Ovary (tissue), 9 donors: ENCODE measurements around the gene ENKUR. TPM values are rescaled to one million over a fixed set of nuclear protein-coding genes. Genes with fewer than 3 reads are reported as not detected.

Experiments
- DNase-seq, 5 donors: peaks; one replicate each; pipeline ENCODE4 v3.0.0-alpha.2; 2019 to 2020
- H3K27ac ChIP-seq, 2 donors: fragments of 200-600 bp; one replicate each; pipeline versions ENCODE4 v1.5.1 to v1.8.0; 2019 to 2022
- H3K27me3 ChIP-seq: fragments of 200-600 bp; one replicate; pipeline ENCODE4 v1.8.0; 2022
- H3K36me3 ChIP-seq: fragments of 200-600 bp; sonication (generic); one replicate; pipeline ENCODE4 v1.5.1; 2019
- H3K4me1 ChIP-seq: one replicate; pipeline ENCODE4 v1.8.1; 2013; ENCODE audit warnings: mild to moderate bottlenecking, moderate library complexity; ENCODE audit not compliant: insufficient read depth
- H3K4me3 ChIP-seq: fragments of 200-600 bp; sonication (generic); one replicate; pipeline ENCODE4 v1.5.1; 2017
- H3K9me3 ChIP-seq, 2 donors: fragments of 200-600 bp in 1 of 2; sonication (generic) in 1 of 2; one replicate each; pipeline versions ENCODE4 v1.5.1 to v1.8.1; 2013 to 2019; ENCODE audit warnings: mild to moderate bottlenecking in 1 of 2, moderate library complexity in 1 of 2
- EP300 ChIP-seq: sonication (generic); formaldehyde crosslinking; IDR thresholded peaks from one replicate; pipeline ENCODE4 v1.6.1; 2017; ENCODE audit warnings: antibody characterized with exemption
- POLR2A ChIP-seq: fragments of 450-650 bp; IDR thresholded peaks from one replicate; pipeline ENCODE4 v1.6.1; 2017; ENCODE audit warnings: antibody characterized with exemption, mild to moderate bottlenecking, moderate library complexity
- WGBS, 3 donors: extraction: QIAGEN DNeasy Blood & Tissue Kit in 1 of 3; methylation state at CpG; one replicate each; pipeline versions ENCODE4 v1.1.5 to v1.1.7; 2013 to 2017; 5-methylcytosine and 5-hydroxymethylcytosine counted together
- intact Hi-C, 4 donors: fragments of 100-400 bp; cut with DNase I; formaldehyde crosslinking; loops; one replicate each; pipeline versions ENCODE4 v1.11.0 to v1.15.1; 2022 to 2023
- polyA plus RNA-seq, 2 donors: library from polyadenylated mRNA; stranded (reverse); fragments of 200-250 nt in 1 of 2; fragments of 350-450 nt in 1 of 2; fragmentation: Illumina TruSeq in 1 of 2; extraction: RNeasy Lipid Tissue Mini Kit (QIAGEN cat#74804) in 1 of 2; gene quantifications; one replicate each; pipeline ENCODE4 v1.2.3, GENCODE V29; 2013 to 2014
- total RNA-seq, 7 donors: library from RNA; depleted of rRNA in 2 of 7; stranded (reverse); fragments of >200 nt in 2 of 7; fragmentation: NEBNext Ultra II Directional in 3 of 7; extraction: Animal tissue kit (Norgen Biotek cat#: 25700) in 3 of 7; gene quantifications; one replicate each; pipeline versions ENCODE4 v1.1.0 to v1.2.4, GENCODE V29; 2016 to 2023
- TF ChIP-seq, protein P1 (sequence below), 3 donors: fragments of 450-650 bp in 2 of 3; fragments of 200-600 bp in 1 of 3; IDR thresholded peaks; one replicate each; pipeline versions ENCODE4 v1.5.1 to v1.8.0; 2016 to 2022; ENCODE audit warnings: antibody characterized with exemption in 3 of 3, mild to moderate bottlenecking in 1 of 3
- donor health status: DM: no; HTN: no; CAD: no; lungs with moderate emphysema.
- donor health status: DM: no; HTN: no; CAD: no.
- donor health status: Bipolar disorder and iron deficiency.
- donor health status: DM: yes; HTN: yes; CAD: no.
- donor health status: DM: no; HTN: no; CAD: no.
- donor health status: DM: yes; HTN: yes; CAD: no.

The ENKUR gene
- total and polyA plus RNA-seq, 9 donors: 0.07 to 8.6 (median 0.33) TPM

DNA sequence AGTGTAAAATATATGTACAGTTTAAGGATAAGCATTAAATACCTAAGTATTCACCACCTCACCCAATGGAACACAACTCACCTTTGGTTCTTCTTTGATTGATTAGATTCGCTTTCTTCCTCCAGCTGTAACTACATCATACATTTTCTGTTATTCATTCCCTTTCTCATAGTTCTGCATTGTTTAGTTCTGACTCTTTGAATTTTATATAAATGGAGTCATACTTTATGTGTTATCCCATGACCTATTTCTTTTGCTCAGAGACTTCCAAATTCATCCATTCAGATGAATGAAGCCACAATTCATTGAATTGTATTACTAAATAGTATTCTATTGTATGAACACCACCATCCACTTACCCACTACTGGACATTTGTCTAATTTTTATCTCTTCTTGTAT is 12.8 kb upstream of the ENKUR start:
- Histone ChIP-seq H3K36me3 (no peaks in the 10 kb centered on the region), H3K27me3 (no peaks in the 10 kb centered on the region), H3K4me3 (no peak overlapping the region), H3K4me1 (no peaks in the 10 kb centered on the region), H3K9me3 (no peaks in the 10 kb centered on the region), H3K27ac (no peak overlapping the region)
- 98 to 100% (median 98%) methylated on average over 1 of the region's 1 CpG for WGBS, 3 donors
- TF ChIP-seq POLR2A: no peak
- TF ChIP-seq, protein P1, sequence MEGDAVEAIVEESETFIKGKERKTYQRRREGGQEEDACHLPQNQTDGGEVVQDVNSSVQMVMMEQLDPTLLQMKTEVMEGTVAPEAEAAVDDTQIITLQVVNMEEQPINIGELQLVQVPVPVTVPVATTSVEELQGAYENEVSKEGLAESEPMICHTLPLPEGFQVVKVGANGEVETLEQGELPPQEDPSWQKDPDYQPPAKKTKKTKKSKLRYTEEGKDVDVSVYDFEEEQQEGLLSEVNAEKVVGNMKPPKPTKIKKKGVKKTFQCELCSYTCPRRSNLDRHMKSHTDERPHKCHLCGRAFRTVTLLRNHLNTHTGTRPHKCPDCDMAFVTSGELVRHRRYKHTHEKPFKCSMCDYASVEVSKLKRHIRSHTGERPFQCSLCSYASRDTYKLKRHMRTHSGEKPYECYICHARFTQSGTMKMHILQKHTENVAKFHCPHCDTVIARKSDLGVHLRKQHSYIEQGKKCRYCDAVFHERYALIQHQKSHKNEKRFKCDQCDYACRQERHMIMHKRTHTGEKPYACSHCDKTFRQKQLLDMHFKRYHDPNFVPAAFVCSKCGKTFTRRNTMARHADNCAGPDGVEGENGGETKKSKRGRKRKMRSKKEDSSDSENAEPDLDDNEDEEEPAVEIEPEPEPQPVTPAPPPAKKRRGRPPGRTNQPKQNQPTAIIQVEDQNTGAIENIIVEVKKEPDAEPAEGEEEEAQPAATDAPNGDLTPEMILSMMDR (IDR thresholded peaks at IDR 0.05): no peak
- no peak for TF ChIP-seq EP300
- DNase-seq: no peak
- intact Hi-C loops: no loop called here

- no peak for DNase-seq
- intact Hi-C loops: no loop called here
- Histone ChIP-seq H3K9me3 (no peaks in the 10 kb centered on the region), H3K4me1 (no peaks in the 10 kb centered on the region), H3K27ac (no peak overlapping the region), H3K36me3 (no peaks in the 10 kb centered on the region), H3K4me3 (no peak overlapping the region), H3K27me3 (no peaks in the 10 kb centered on the region)
- WGBS, 3 donors: 56 to 69% (median 64%) methylated on average over 1 of the region's 1 CpG
- TF ChIP-seq POLR2A: no peak
- TF ChIP-seq, protein P1 (IDR thresholded peaks at IDR 0.05): no peak
- TF ChIP-seq EP300: no peak
These were observed 10.5 kb upstream of the ENKUR start for GRCh38 chr10:25026463-25026862.

GRCh38 chr10:25024528-25024927 is 8.6 kb upstream of the ENKUR start:
- no peak overlapping the region for H3K4me3 ChIP-seq
- no peaks in the 10 kb centered on the region for H3K36me3 ChIP-seq
- no peaks in the 10 kb centered on the region for H3K27me3 ChIP-seq
- TF ChIP-seq, protein P1 (IDR thresholded peaks at IDR 0.05): no peak
- TF ChIP-seq POLR2A: no peak
- no peak for TF ChIP-seq EP300
- H3K27ac ChIP-seq: no peak overlapping the region
- 81 to 96% (median 94%) methylated on average over 8 of the region's 8 CpGs for WGBS, 3 donors
- DNase-seq: no peak
- intact Hi-C loops: no loop called here
- no peaks in the 10 kb centered on the region for H3K9me3 ChIP-seq
- no peaks in the 10 kb centered on the region for H3K4me1 ChIP-seq

DNA sequence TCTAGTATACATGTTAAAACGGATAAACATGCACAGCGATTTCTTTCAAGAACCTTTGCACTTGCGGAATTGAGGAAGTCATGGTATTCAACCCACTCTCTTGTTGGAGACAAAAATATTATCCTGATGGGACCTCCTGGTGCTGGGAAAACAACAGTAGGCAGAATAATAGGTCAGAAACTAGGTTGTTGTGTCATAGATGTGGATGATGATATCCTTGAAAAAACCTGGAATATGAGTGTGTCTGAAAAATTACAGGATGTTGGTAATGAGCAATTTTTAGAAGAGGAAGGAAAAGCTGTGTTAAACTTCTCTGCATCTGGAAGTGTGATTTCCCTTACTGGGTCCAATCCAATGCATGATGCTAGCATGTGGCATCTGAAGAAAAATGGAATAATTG is 7.3 kb upstream of the ENKUR start:
- 76 to 89% (median 83%) methylated on average over 3 of the region's 3 CpGs for WGBS, 3 donors
- Histone ChIP-seq H3K36me3 (no peaks in the 10 kb centered on the region), H3K27ac (no peak overlapping the region), H3K4me3 (no peak overlapping the region), H3K4me1 (no peaks in the 10 kb centered on the region), H3K27me3 (no peaks in the 10 kb centered on the region), H3K9me3 (no peaks in the 10 kb centered on the region)
- intact Hi-C loops: no loop called here
- no peak for DNase-seq
- TF ChIP-seq POLR2A (no peak), EP300 (no peak)
- TF ChIP-seq, protein P1 (IDR thresholded peaks at IDR 0.05): no peak

- Histone ChIP-seq H3K4me1 (peaks cover 2% of the 10 kb centered on the region), H3K27ac (no peak overlapping the region), H3K36me3 (no peaks in the 10 kb centered on the region), H3K4me3 (no peak overlapping the region), H3K9me3 (no peaks in the 10 kb centered on the region), H3K27me3 (no peaks in the 10 kb centered on the region)
- TF ChIP-seq EP300: no peak
- TF ChIP-seq, protein P1 (IDR thresholded peaks at IDR 0.05): no peak
- no peak for TF ChIP-seq POLR2A
- intact Hi-C loops: no loop called here
- DNase-seq: no peak
- 96 to 98% (median 96%) methylated on average over 3 of the region's 3 CpGs for WGBS, 3 donors
These were observed 2.7 kb upstream of the ENKUR start for GRCh38 chr10:25018703-25019102.
